Type B pancreatic cell (in vitro differentiated cells): ENCODE measurements around the gene RPLP2. TPM values are rescaled to one million over a fixed set of nuclear protein-coding genes. Genes with fewer than 3 reads are reported as not detected.

Experiments used
- DNase-seq: peaks from one replicate; pipeline ENCODE4 v3.0.0; 2021; ENCODE audit warnings: mixed read lengths; ENCODE audit not compliant: unreplicated experiment; ENCODE audit errors: extremely low spot score
- H3K27ac Mint-ChIP-seq: 2 replicates; pipeline ENCODE4 v1.8.0; 2021; ENCODE audit warnings: mild to moderate bottlenecking, mixed read lengths
- H3K27me3 Mint-ChIP-seq: 2 replicates; pipeline ENCODE4 v1.8.0; 2021; ENCODE audit warnings: mixed read lengths
- H3K36me3 Mint-ChIP-seq: 2 replicates; pipeline ENCODE4 v1.8.0; 2021; ENCODE audit warnings: mixed read lengths
- H3K4me1 Mint-ChIP-seq: one replicate; pipeline ENCODE4 v1.8.0; 2021; ENCODE audit warnings: mixed read lengths; ENCODE audit not compliant: unreplicated experiment
- H3K4me3 Mint-ChIP-seq: 2 replicates; pipeline ENCODE4 v1.8.0; 2021; ENCODE audit warnings: mild to moderate bottlenecking, mixed read lengths
- H3K9me3 Mint-ChIP-seq: 2 replicates; pipeline ENCODE4 v1.8.0; 2021; ENCODE audit warnings: mixed read lengths
- total RNA-seq: library from RNA; stranded (reverse); gene quantifications from 2 replicates; pipeline ENCODE4 v1.2.1, GENCODE V29; 2021; ENCODE audit warnings: low replicate concordance
- TF ChIP-seq, protein P1 (sequence below): fragments of 200-600 bp; sonication (generic); conservative IDR thresholded peaks from 2 replicates; pipeline ENCODE4 v1.5.0; 2021; ENCODE audit warnings: antibody characterized with exemption, mild to moderate bottlenecking

The RPLP2 gene
- total RNA-seq, 1 donor from 2014 or later = 1,985 TPM

GRCh38 chr11:849104-849824 is 39.5 kb downstream of the RPLP2 start:
- TF ChIP-seq, protein P1, sequence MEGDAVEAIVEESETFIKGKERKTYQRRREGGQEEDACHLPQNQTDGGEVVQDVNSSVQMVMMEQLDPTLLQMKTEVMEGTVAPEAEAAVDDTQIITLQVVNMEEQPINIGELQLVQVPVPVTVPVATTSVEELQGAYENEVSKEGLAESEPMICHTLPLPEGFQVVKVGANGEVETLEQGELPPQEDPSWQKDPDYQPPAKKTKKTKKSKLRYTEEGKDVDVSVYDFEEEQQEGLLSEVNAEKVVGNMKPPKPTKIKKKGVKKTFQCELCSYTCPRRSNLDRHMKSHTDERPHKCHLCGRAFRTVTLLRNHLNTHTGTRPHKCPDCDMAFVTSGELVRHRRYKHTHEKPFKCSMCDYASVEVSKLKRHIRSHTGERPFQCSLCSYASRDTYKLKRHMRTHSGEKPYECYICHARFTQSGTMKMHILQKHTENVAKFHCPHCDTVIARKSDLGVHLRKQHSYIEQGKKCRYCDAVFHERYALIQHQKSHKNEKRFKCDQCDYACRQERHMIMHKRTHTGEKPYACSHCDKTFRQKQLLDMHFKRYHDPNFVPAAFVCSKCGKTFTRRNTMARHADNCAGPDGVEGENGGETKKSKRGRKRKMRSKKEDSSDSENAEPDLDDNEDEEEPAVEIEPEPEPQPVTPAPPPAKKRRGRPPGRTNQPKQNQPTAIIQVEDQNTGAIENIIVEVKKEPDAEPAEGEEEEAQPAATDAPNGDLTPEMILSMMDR = no peak
- Mint-ChIP-seq H3K4me3 (peak overlapping the region; percentile 72), H3K4me1 (peaks cover 9% of the 10 kb centered on the region), H3K9me3 (no peaks in the 10 kb centered on the region), H3K36me3 (no peaks in the 10 kb centered on the region), H3K27ac (no peak overlapping the region), H3K27me3 (peaks cover 3% of the 10 kb centered on the region)
- peak; percentile 85 for DNase-seq

DNA sequence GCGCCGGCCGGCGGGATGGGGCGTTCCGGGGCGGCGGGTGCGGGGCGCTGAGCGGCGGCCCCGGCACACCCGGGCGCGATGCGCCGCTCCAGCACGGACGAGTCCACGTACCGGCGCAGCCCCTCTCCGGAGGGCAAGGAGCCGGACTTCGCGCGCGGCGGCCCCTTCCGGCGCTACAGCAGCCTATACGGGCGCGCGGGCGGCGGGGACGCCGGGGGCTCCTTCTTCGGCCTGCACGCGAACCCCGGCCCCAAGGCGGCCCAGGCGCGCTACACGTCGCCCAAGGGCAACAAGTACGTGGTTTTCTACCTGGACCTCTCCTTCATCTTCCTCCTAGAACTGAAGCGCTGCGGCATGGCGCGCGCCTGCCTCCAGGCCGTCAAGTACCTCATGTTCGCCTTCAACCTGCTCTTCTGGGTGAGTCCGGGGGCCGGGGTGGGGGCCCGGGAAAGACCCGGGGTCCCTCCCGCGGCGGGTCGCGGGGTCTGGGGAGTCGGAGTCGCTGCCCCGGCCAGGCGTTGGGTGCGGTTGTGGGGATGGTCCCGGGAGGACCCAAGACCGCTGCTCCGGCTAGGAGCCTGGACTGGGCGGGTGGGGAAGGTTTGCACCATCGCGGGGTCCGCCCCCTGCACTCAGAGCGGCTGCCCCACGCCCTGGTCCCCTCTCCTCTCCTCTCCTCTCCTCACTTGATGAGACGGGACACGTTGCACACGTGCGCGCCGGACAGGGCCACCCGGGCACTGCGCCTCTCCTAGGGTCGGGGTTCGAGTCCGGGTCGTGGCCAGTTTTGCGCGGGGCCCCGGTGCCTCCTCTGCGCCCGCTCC is 40.4 kb downstream of the RPLP2 start:
- no peak for DNase-seq
- H3K4me1 Mint-ChIP-seq = peaks cover 4% of the 10 kb centered on the region
- no peaks in the 10 kb centered on the region for H3K9me3 Mint-ChIP-seq
- H3K4me3 Mint-ChIP-seq = peak overlapping the region; percentile 84
- TF ChIP-seq, protein P1 = no peak
- peaks cover 3% of the 10 kb centered on the region for H3K27me3 Mint-ChIP-seq
- no peak overlapping the region for H3K27ac Mint-ChIP-seq
- H3K36me3 Mint-ChIP-seq = no peaks in the 10 kb centered on the region

DNA sequence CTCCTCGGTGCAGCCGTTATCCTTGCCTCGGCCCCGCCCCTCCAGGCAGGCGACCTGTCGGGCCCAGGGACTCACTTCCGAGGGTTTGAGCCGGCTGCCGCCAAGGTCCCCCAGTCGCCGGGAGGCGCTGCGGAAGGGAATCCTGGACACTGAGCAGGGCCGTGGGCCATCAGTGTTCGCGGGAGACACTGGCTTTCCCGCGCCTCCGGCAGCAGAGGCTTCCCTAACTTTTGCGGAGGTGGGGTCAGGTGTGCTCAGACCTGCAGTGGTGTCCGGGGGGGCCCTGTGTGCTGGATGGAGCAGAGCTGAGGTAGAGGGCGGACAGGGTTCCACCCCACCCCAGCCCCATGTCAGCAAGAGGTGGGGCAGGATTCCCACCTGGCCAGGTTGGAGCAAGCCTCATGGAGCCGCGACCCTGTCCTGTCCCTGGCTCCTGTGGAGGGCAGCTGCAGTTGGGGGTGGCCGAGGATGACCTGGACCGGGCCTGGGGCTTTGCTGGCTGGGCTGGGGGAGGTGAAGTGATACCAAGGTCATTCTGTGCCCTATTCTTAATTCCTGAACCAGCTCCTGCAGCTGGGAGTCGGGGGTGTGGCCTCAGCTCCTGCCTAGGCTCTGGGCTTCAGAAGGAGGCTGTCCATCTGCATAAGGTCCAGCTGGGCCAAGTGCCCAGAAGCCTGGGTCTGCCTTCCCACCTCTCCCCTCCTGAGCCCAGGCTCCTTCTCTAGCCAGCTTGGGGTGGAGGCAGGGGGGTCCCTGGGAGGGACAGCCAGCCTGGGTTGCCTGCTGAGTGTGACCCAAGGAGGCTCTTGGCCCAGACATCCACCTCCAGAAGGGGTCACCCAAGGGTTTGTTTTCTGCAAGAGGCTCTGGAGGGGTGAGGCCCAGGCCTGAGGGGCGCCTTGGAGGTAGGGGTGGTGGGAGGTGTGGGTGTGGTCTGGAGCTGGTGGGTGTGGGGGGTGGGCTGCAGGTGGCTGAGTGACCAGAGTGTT is 41.3 kb downstream of the RPLP2 start:
- peaks cover 3% of the 10 kb centered on the region for H3K27me3 Mint-ChIP-seq
- TF ChIP-seq, protein P1 = peak; percentile 29
- DNase-seq = no peak
- H3K27ac Mint-ChIP-seq = no peak overlapping the region
- peak overlapping the region; percentile 84 for H3K4me3 Mint-ChIP-seq
- H3K9me3 Mint-ChIP-seq = no peaks in the 10 kb centered on the region
- peaks cover 4% of the 10 kb centered on the region for H3K4me1 Mint-ChIP-seq
- no peaks in the 10 kb centered on the region for H3K36me3 Mint-ChIP-seq

DNA sequence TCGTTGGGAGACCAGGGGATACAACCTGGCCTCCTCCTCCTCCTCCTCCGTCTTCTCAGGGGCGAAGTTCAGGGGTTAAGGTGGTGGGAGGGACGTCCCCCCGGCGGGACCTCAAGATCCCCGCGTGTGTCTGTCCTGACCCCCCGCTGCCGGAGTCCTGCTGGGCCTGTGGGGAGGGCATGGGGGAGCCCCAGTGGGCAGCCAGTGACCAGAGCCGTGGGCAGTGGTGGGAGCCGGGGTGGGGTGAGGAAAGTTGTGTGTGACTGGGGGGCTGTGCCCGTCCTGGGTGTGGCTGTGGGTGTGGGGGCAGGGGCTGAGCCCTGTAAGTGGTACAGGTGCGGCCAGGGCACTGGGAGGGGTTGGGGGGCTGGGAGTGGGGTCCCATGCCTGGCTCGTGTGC is 43.0 kb downstream of the RPLP2 start:
- Mint-ChIP-seq H3K4me1 (no peaks in the 10 kb centered on the region), H3K27ac (no peak overlapping the region), H3K36me3 (no peaks in the 10 kb centered on the region), H3K4me3 (no peak overlapping the region), H3K27me3 (peaks cover 3% of the 10 kb centered on the region), H3K9me3 (no peaks in the 10 kb centered on the region)
- TF ChIP-seq, protein P1 = no peak
- no peak for DNase-seq

DNA sequence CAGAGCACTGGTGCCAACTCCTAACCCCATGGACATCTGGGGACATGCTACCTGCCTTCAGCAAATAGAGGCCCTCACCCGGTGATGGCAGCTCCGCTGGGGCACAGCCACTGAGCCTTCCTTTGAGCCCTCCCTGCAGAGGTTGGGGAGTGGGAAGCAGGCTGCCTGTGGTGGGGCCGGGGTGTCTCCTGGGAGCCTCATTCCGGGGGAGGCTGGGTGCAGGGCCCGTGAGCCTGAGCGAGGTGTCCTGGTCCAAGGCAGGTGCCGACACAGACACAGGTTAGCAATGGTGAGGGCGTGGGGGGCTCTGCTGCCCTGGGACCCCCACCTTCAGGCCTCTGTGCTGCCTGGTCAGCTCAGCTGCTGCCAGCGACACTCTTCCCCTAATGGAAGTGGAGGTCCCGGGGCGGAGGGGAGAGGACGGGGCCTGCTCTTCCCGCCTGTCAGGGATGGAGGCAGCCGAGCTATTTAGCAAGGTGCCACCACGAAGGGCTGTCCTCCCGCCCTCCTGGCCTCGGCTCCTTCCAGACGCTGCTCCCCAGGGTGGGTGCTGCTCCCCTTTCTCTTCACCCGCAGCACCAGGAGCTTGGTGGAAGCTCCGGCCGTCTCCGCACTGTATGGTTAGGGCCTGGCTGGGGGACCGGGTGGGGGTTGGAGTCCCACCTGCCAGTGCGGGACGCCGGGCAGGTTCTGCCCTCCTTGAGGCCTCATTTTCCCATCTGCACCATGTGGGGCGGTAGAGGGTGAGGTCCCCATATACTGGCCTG is 44.1 kb downstream of the RPLP2 start:
- H3K27ac Mint-ChIP-seq = no peak overlapping the region
- TF ChIP-seq, protein P1 = no peak
- DNase-seq = no peak
- no peaks in the 10 kb centered on the region for H3K4me1 Mint-ChIP-seq
- peaks cover 3% of the 10 kb centered on the region for H3K27me3 Mint-ChIP-seq
- no peaks in the 10 kb centered on the region for H3K9me3 Mint-ChIP-seq
- H3K4me3 Mint-ChIP-seq = no peak overlapping the region
- H3K36me3 Mint-ChIP-seq = no peaks in the 10 kb centered on the region
